ENCODE data around the gene DYNC2H1. TPM values are rescaled to one million over a fixed set of nuclear protein-coding genes. Genes with fewer than 3 reads are reported as not detected.

Gene DYNC2H1
- polyA plus RNA-seq, 1 experiment = 25.3 TPM

DNA sequence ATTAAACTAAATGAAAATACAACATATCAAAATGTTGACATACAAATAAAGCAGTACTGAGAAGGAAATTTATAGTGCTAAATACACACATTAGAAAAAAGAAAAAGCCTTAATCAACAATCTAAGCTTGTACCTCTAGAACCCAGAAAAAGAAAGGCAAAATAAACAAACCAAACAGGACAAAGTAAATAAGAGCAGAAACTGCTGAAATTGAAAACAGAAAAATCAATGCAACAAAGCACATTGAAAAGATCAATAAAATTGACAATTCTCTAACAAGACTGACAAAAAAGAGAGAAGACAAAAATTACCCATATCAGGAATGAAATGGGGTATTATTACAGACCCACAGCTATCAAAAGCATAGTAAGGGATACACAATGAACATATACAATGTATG is 38.2 kb upstream of the DYNC2H1 start:
- TF ChIP-seq, protein P1, sequence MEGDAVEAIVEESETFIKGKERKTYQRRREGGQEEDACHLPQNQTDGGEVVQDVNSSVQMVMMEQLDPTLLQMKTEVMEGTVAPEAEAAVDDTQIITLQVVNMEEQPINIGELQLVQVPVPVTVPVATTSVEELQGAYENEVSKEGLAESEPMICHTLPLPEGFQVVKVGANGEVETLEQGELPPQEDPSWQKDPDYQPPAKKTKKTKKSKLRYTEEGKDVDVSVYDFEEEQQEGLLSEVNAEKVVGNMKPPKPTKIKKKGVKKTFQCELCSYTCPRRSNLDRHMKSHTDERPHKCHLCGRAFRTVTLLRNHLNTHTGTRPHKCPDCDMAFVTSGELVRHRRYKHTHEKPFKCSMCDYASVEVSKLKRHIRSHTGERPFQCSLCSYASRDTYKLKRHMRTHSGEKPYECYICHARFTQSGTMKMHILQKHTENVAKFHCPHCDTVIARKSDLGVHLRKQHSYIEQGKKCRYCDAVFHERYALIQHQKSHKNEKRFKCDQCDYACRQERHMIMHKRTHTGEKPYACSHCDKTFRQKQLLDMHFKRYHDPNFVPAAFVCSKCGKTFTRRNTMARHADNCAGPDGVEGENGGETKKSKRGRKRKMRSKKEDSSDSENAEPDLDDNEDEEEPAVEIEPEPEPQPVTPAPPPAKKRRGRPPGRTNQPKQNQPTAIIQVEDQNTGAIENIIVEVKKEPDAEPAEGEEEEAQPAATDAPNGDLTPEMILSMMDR (IDR thresholded peaks at IDR 0.05; ENCODE audit: low read depth, low read length) = no peak

GRCh38 chr11:103076361-103076760 is 32.9 kb upstream of the DYNC2H1 start:
- H3K9me3 ChIP-seq (ENCODE audit: control insufficient read depth, insufficient read depth, low read length) = no peaks in the 10 kb centered on the region
- H3K27ac ChIP-seq (ENCODE audit: low read depth, low read length) = no peak overlapping the region
- TF ChIP-seq, protein P1 (IDR thresholded peaks at IDR 0.05; ENCODE audit: low read depth, low read length) = no peak
- no peak for DNase-seq (ENCODE audit: low read depth, low spot score)
- ChIA-PET CTCF (interaction anchor here (0.6 kb wide), 1 partner anchor 33 kb away, joined by 3 read pairs; the partner anchor contains the start of gene DYNC2H1), POLR2A (no interaction called here)
- no peak overlapping the region for H3K4me3 ChIP-seq (ENCODE audit: low read depth, low read length)
- H3K27me3 ChIP-seq (ENCODE audit: control insufficient read depth, insufficient read depth, low read length) = no peaks in the 10 kb centered on the region

More for the DNA sequence above, 38.2 kb upstream of the DYNC2H1 start:
- H3K9me3 ChIP-seq (ENCODE audit: control insufficient read depth, insufficient read depth, low read length) = no peaks in the 10 kb centered on the region
- DNase-seq (ENCODE audit: low read depth, low spot score) = no peak
- H3K27ac ChIP-seq (ENCODE audit: low read depth, low read length) = no peak overlapping the region
- POLR2A ChIA-PET = no interaction called here
- no peaks in the 10 kb centered on the region for H3K27me3 ChIP-seq (ENCODE audit: control insufficient read depth, insufficient read depth, low read length)
- CTCF ChIA-PET = interaction anchor here (0.6 kb wide), 1 partner anchor 14 kb away, joined by 3 read pairs; no protein-coding TSS in a partner anchor
- H3K4me3 ChIP-seq (ENCODE audit: low read depth, low read length) = no peak overlapping the region

GRCh38 chr11:103077554-103077953 is 31.7 kb upstream of the DYNC2H1 start:
- no peak for DNase-seq (ENCODE audit: low read depth, low spot score)
- ChIA-PET POLR2A (no interaction called here), CTCF (no interaction called here)
- Histone ChIP-seq H3K4me3 (ENCODE audit: low read depth, low read length) (no peak overlapping the region), H3K9me3 (ENCODE audit: control insufficient read depth, insufficient read depth, low read length) (no peaks in the 10 kb centered on the region), H3K27me3 (ENCODE audit: control insufficient read depth, insufficient read depth, low read length) (no peaks in the 10 kb centered on the region), H3K27ac (ENCODE audit: low read depth, low read length) (no peak overlapping the region)
- TF ChIP-seq, protein P1 (IDR thresholded peaks at IDR 0.05; ENCODE audit: low read depth, low read length) = no peak

GRCh38 chr11:103078710-103079109 is 30.5 kb upstream of the DYNC2H1 start:
- no peaks in the 10 kb centered on the region for H3K9me3 ChIP-seq (ENCODE audit: control insufficient read depth, insufficient read depth, low read length)
- ChIA-PET CTCF (no interaction called here), POLR2A (no interaction called here)
- no peaks in the 10 kb centered on the region for H3K27me3 ChIP-seq (ENCODE audit: control insufficient read depth, insufficient read depth, low read length)
- DNase-seq (ENCODE audit: low read depth, low spot score) = no peak
- TF ChIP-seq, protein P1 (IDR thresholded peaks at IDR 0.05; ENCODE audit: low read depth, low read length) = no peak
- no peak overlapping the region for H3K4me3 ChIP-seq (ENCODE audit: low read depth, low read length)
- H3K27ac ChIP-seq (ENCODE audit: low read depth, low read length) = no peak overlapping the region

DNA sequence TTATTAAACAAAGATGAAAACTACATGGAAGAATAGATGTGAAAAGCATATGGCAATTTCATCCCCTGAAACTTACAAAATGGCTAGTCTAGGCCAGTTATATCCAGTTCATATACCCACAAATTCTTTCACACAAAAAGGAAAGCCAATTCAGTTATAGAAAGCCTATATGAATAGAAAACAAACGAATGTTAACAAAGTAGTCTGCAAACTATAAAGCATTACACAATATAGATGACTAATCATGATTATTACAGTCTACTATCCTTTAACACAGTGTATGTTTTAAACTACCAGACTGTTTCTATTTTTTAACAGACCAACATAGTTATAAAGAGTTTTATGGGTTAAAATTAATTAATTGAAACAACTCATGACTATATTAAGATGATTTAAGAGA is 29.4 kb upstream of the DYNC2H1 start:
- Histone ChIP-seq H3K4me3 (ENCODE audit: low read depth, low read length) (no peak overlapping the region), H3K9me3 (ENCODE audit: control insufficient read depth, insufficient read depth, low read length) (no peaks in the 10 kb centered on the region), H3K27me3 (ENCODE audit: control insufficient read depth, insufficient read depth, low read length) (no peaks in the 10 kb centered on the region), H3K27ac (ENCODE audit: low read depth, low read length) (no peak overlapping the region)
- DNase-seq (ENCODE audit: low read depth, low spot score) = no peak
- ChIA-PET CTCF (no interaction called here), POLR2A (no interaction called here)
- TF ChIP-seq, protein P1 (IDR thresholded peaks at IDR 0.05; ENCODE audit: low read depth, low read length) = no peak
